Measurements from ENCODE around the gene ZFYVE9. TPM values are rescaled to one million over a fixed set of nuclear protein-coding genes. Genes with fewer than 3 reads are reported as not detected.
"Not testable (repeated sequence)": the region's sequence is repeated elsewhere in the genome, so short reads cannot be mapped to it uniquely, and the experiment has no call there.

Gene ZFYVE9
- polyA plus RNA-seq, 1 donor from 2014 or later = 0.78 TPM

GRCh38 chr1:52365746-52366516, 224.0 kb downstream of the ZFYVE9 start, which contains the start of gene CC2D1B:
CC2D1B (minus strand) TSS chr1:52366205; CDS start chr1:52364620, 1,585 bp downstream.
- Mint-ChIP-seq H3K4me3 (peak within 1 kb of the TSS; percentile 91 to 98 (median 97)), H3K36me3 (peaks cover 4% of the 10 kb centered on the region)

GRCh38 chr1:52366517-52366827, 224.6 kb downstream of the ZFYVE9 start:
- no peaks in the 10 kb centered on the region for H3K9me3 Mint-ChIP-seq
- H3K4me1 Mint-ChIP-seq = peaks cover 26 to 29% (median 28%) of the 10 kb centered on the region in 3 donors
- peak overlapping the region; percentile 93 to 98 (median 96) for H3K27ac Mint-ChIP-seq
- no peaks in the 10 kb centered on the region for H3K27me3 Mint-ChIP-seq
- peaks cover 3% of the 10 kb centered on the region for H3K36me3 Mint-ChIP-seq
- H3K4me3 Mint-ChIP-seq = peak overlapping the region; percentile 91 to 98 (median 97)

More at GRCh38 chr1:52365746-52366516, 224.0 kb downstream of the ZFYVE9 start, which contains the start of gene CC2D1B:
- Mint-ChIP-seq H3K9me3 (no peaks in the 10 kb centered on the region), H3K27me3 (no peaks in the 10 kb centered on the region), H3K4me1 (peaks cover 26 to 29% (median 28%) of the 10 kb centered on the region in 3 donors), H3K27ac (peak within 1 kb of the TSS; percentile 93 to 98 (median 96))

- H3K9me3 Mint-ChIP-seq = no peaks in the 10 kb centered on the region
- H3K4me1 Mint-ChIP-seq = peaks cover 24 to 29% (median 26%) of the 10 kb centered on the region in 3 donors
- peak overlapping the region in 2 of 3 donors; percentile 39 to 96 for H3K27ac Mint-ChIP-seq
- H3K36me3 Mint-ChIP-seq = no peaks in the 10 kb centered on the region
- no peaks in the 10 kb centered on the region for H3K27me3 Mint-ChIP-seq
- H3K4me3 Mint-ChIP-seq = peak overlapping the region in 3 of 4 donors; percentile 28 to 66 (median 45)
Measured at GRCh38 chr1:52367272-52367671, 225.4 kb downstream of the ZFYVE9 start.

- H3K27ac Mint-ChIP-seq = peak overlapping the region in 2 of 3 donors; percentile 35 to 40
- no peaks in the 10 kb centered on the region for H3K36me3 Mint-ChIP-seq
- peak overlapping the region; percentile 28 to 92 (median 78) for H3K4me3 Mint-ChIP-seq
- H3K9me3 Mint-ChIP-seq = no peaks in the 10 kb centered on the region
- peaks cover 23 to 29% (median 26%) of the 10 kb centered on the region in 3 donors for H3K4me1 Mint-ChIP-seq
- no peaks in the 10 kb centered on the region for H3K27me3 Mint-ChIP-seq
Measured at GRCh38 chr1:52368383-52369172, 226.7 kb downstream of the ZFYVE9 start.

- H3K4me1 Mint-ChIP-seq = peaks cover 14 to 23% (median 18%) of the 10 kb centered on the region in 3 donors
- H3K4me3 Mint-ChIP-seq, H3K27ac Mint-ChIP-seq, H3K36me3 Mint-ChIP-seq, H3K9me3 Mint-ChIP-seq, H3K27me3 Mint-ChIP-seq: not testable (repeated sequence)
Measured at GRCh38 chr1:52369851-52370250, 228.0 kb downstream of the ZFYVE9 start.

GRCh38 chr1:52385376-52385775, 243.5 kb downstream of the ZFYVE9 start:
- Mint-ChIP-seq H3K36me3 (peaks cover 3% of the 10 kb centered on the region), H3K4me1 (no peaks in the 10 kb centered on the region), H3K27me3 (no peaks in the 10 kb centered on the region), H3K9me3 (no peaks in the 10 kb centered on the region), H3K4me3 (no peak overlapping the region), H3K27ac (no peak overlapping the region)

- no peak overlapping the region for H3K4me3 Mint-ChIP-seq
- H3K27ac Mint-ChIP-seq = no peak overlapping the region
- no peaks in the 10 kb centered on the region for H3K9me3 Mint-ChIP-seq
- H3K4me1 Mint-ChIP-seq = no peaks in the 10 kb centered on the region
- no peaks in the 10 kb centered on the region for H3K27me3 Mint-ChIP-seq
- peaks cover 3% of the 10 kb centered on the region for H3K36me3 Mint-ChIP-seq
Measured at GRCh38 chr1:52386458-52386857, 244.6 kb downstream of the ZFYVE9 start.

- Mint-ChIP-seq H3K4me3 (no peak overlapping the region), H3K27ac (no peak overlapping the region)
Measured at GRCh38 chr1:52393174-52393573, 251.3 kb downstream of the ZFYVE9 start.

More at GRCh38 chr1:52393174-52393573, 251.3 kb downstream of the ZFYVE9 start:
- H3K9me3 Mint-ChIP-seq = no peaks in the 10 kb centered on the region
- H3K4me1 Mint-ChIP-seq = peaks cover 0 to 2% (median 0%) of the 10 kb centered on the region in 3 donors
- no peaks in the 10 kb centered on the region for H3K36me3 Mint-ChIP-seq
- no peaks in the 10 kb centered on the region for H3K27me3 Mint-ChIP-seq

Other genes with a start within 250 kb of the ZFYVE9 start
- not detected for gene RAB3B, start 151.4 kb upstream of the ZFYVE9 start, polyA plus RNA-seq
- 34.3 TPM for gene KTI12, start 108.3 kb upstream of the ZFYVE9 start, polyA plus RNA-seq
- 75.4 TPM for gene TXNDC12, start 86.9 kb upstream of the ZFYVE9 start, polyA plus RNA-seq
- 60.1 TPM for gene BTF3L4, start 85.8 kb upstream of the ZFYVE9 start, polyA plus RNA-seq
- gene CC2D1B, start 224.1 kb downstream of the ZFYVE9 start, polyA plus RNA-seq = 8.8 TPM

All from IgD-negative memory B cell (primary cell).